Measurements from ENCODE around the gene PKP2. TPM values are rescaled to one million over a fixed set of nuclear protein-coding genes. Genes with fewer than 3 reads are reported as not detected.

Gene PKP2
- total RNA-seq, 1 donor from 2014 or later: 428 TPM

- TF ChIP-seq CTCF (IDR thresholded peaks at IDR 0.05; ENCODE audit: borderline replicate concordance): no peak
- intact Hi-C loops (cut with micrococcal nuclease): loop anchor here (10.0 kb wide), 1 partner anchor 132 kb away; no protein-coding TSS in a partner anchor
- no peak overlapping the region for H3K4me3 ChIP-seq
- no peak overlapping the region for H3K27ac ChIP-seq (replicated peaks)
- H3K27me3 ChIP-seq (ENCODE audit: low read depth): no peaks in the 10 kb centered on the region
- no peak for DNase-seq
- no peaks in the 10 kb centered on the region for H3K4me1 ChIP-seq
- H3K36me3 ChIP-seq: no peaks in the 10 kb centered on the region
- H3K9me3 ChIP-seq (replicated peaks): no peaks in the 10 kb centered on the region
Observed at GRCh38 chr12:32783029-32783428, 113.5 kb downstream of the PKP2 start.

GRCh38 chr12:32780071-32780470 lies 116.5 kb downstream of the PKP2 start:
- no peak for DNase-seq
- Histone ChIP-seq H3K27ac (replicated peaks) (no peak overlapping the region), H3K27me3 (ENCODE audit: low read depth) (no peaks in the 10 kb centered on the region), H3K4me3 (no peak overlapping the region), H3K36me3 (no peaks in the 10 kb centered on the region), H3K4me1 (no peaks in the 10 kb centered on the region), H3K9me3 (replicated peaks) (no peaks in the 10 kb centered on the region)
- no peak for TF ChIP-seq CTCF (IDR thresholded peaks at IDR 0.05; ENCODE audit: borderline replicate concordance)
- intact Hi-C loops (cut with micrococcal nuclease): loop anchor here (10.0 kb wide), 1 partner anchor 135 kb away; no protein-coding TSS in a partner anchor

- TF ChIP-seq CTCF (IDR thresholded peaks at IDR 0.05; ENCODE audit: borderline replicate concordance): no peak
- H3K4me3 ChIP-seq: no peak overlapping the region
- no peaks in the 10 kb centered on the region for H3K4me1 ChIP-seq
- no peaks in the 10 kb centered on the region for H3K27me3 ChIP-seq (ENCODE audit: low read depth)
- intact Hi-C loops (cut with micrococcal nuclease): no loop called here
- no peaks in the 10 kb centered on the region for H3K9me3 ChIP-seq (replicated peaks)
- H3K36me3 ChIP-seq: no peaks in the 10 kb centered on the region
- no peak for DNase-seq
- no peak overlapping the region for H3K27ac ChIP-seq (replicated peaks)
Observed at GRCh38 chr12:32777691-32778175, 118.8 kb downstream of the PKP2 start.

GRCh38 chr12:32777159-32777558 lies 119.4 kb downstream of the PKP2 start:
- DNase-seq: no peak
- no peak overlapping the region for H3K27ac ChIP-seq (replicated peaks)
- no peak overlapping the region for H3K4me3 ChIP-seq
- no peaks in the 10 kb centered on the region for H3K36me3 ChIP-seq
- no peaks in the 10 kb centered on the region for H3K4me1 ChIP-seq
- intact Hi-C loops (cut with micrococcal nuclease): no loop called here
- no peaks in the 10 kb centered on the region for H3K9me3 ChIP-seq (replicated peaks)
- H3K27me3 ChIP-seq (ENCODE audit: low read depth): no peaks in the 10 kb centered on the region
- TF ChIP-seq CTCF (IDR thresholded peaks at IDR 0.05; ENCODE audit: borderline replicate concordance): no peak

- Histone ChIP-seq H3K36me3 (no peaks in the 10 kb centered on the region), H3K27ac (replicated peaks) (no peak overlapping the region), H3K27me3 (ENCODE audit: low read depth) (no peaks in the 10 kb centered on the region), H3K9me3 (replicated peaks) (no peaks in the 10 kb centered on the region), H3K4me1 (no peaks in the 10 kb centered on the region), H3K4me3 (no peak overlapping the region)
- no peak for TF ChIP-seq CTCF (IDR thresholded peaks at IDR 0.05; ENCODE audit: borderline replicate concordance)
- no peak for DNase-seq
- intact Hi-C loops (cut with micrococcal nuclease): no loop called here
Observed at GRCh38 chr12:32776258-32776657, 120.3 kb downstream of the PKP2 start.
